ENCODE measurements around the gene A3GALT2. TPM values are rescaled to one million over a fixed set of nuclear protein-coding genes. Genes with fewer than 3 reads are reported as not detected.
A peak's percentile ranks its signal among the peaks of the same experiment; 100 is the strongest.

A3GALT2 gene
- total RNA-seq, 1 donor from 2014 or later, result not detected

DNA sequence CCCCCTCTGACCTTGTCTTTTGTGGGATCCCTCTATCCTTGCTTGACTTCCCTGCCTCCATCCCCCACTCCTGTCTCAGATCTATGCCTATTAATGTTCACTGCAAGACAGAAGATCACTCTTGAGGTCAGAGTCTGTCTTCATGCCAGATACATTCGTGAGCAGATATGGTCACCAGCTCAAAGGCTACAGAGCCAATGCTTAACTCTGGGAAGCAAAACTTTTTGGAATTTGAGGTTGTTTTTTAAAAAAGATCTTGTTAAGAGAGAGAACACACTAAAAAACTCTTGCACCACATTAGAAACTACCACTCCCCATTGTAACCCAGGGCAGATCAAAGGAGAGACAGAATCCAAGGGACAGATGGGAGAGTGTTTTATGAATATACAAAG is 17.1 kb upstream of the A3GALT2 start:
- intact Hi-C loops (cut with DNase I), result no loop called here
- DNase-seq (ENCODE audit: low spot score) (no peak), ATAC-seq (peak; percentile 48)

DNA sequence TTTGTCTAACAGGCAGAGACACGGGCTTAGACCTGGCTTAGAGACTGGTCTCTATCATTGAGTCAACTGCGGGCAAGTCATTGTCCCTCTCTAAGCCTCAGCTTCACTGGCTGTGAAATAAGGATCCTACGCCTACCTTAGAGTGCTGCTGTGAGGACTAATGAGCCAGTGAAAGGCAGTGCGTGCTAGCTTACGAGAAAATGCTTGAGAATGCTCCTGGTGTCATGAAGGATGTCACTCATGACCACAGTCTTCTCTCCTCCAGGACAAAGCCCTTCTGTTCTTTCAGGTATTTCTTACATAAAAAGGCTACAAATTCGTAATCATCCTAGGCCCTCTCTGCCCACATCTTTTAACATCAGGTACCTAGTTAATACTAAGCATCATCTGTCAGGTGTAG is 16.5 kb upstream of the A3GALT2 start:
- intact Hi-C loops (cut with DNase I), result no loop called here
- ATAC-seq (no peak), DNase-seq (ENCODE audit: low spot score) (no peak)

DNA sequence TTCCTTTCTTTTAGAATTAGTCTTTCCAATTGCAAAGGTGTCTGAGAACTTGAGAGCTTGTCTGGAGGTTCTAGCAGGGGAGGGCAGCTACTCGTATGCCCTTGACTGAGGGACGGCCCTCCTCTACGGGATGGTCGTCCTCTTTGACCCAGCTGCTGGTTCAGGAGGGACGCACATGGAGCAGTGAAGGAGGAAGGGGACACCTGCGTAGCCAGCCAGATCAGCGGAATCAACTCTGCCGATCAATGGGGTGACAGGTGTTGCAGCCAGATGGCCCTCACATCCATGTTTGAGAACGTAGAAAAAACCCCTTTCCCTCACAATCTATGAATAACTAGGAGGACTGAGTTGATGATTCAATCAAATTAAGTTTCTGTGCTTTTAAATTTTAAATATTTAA is 15.7 kb upstream of the A3GALT2 start:
- DNase-seq (ENCODE audit: low spot score), result no peak
- ATAC-seq, result no peak
- intact Hi-C loops (cut with DNase I), result no loop called here

DNA sequence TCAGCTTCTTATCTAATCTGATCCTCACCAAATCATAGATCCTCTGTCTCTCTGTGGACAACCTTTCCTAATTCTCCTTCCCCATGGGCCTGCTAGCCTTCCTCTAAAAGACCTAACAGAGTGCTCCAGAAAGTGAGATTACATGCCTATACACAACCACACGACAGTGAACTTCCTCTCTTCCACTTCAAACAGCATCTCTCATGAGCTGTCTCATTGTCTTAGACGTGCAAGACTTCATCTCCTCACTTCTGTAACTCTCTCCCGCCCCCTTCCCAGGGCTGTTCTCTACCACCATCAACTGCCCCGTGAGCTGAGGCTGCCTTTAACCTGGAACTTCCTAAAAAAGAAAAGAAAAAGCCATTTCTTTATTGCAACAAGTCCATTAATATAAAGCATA is 14.1 kb upstream of the A3GALT2 start:
- no peak for DNase-seq (ENCODE audit: low spot score)
- intact Hi-C loops (cut with DNase I), result no loop called here
- no peak for ATAC-seq

DNA sequence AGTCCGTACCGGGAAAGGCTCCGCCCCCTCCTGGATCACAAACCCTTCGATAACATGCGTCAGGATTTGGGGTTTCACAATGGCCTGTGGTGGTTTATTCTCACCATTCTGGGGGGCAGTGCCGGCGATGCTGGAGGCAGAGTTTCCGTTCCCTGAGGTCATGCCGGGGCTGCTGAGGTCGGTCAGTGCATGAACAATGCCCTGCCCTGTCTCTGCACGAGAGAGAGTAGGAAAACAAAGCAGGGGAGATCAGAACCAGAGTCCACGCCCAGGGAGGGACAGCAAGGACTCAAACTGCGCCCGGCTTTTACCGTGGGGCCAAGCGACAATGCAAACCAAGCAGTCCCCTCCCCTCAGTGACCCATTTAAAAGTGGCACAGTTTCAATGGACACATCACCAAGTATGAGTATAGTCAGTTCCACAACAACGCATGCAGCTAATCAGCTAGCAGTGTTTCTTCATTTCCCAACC is 13.2 kb upstream of the A3GALT2 start:
- intact Hi-C loops (cut with DNase I), result no loop called here
- peak; percentile 46 for ATAC-seq
- no peak for DNase-seq (ENCODE audit: low spot score)

DNA sequence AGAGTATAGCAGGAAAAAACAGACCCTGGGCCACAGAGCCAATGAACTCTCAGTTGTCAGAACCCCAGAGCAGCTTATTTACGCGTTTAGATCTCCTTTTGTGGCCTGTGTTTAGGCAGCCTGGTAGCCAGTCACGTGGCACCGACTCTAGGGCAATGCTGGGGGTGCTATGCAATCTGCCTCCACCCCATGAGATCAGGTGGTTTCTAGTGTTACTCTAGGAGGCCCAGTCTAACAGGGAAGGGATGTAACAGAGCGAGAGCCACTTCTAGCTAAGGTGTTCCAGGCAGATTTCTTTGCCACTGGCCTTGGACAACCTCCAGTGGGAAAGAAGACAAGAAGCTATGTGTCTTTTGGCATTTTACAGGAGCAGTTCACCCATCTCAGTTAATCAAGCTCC is 12.0 kb upstream of the A3GALT2 start:
- peak; percentile 51 for DNase-seq (ENCODE audit: low spot score)
- intact Hi-C loops (cut with DNase I), result no loop called here
- no peak for ATAC-seq

DNA sequence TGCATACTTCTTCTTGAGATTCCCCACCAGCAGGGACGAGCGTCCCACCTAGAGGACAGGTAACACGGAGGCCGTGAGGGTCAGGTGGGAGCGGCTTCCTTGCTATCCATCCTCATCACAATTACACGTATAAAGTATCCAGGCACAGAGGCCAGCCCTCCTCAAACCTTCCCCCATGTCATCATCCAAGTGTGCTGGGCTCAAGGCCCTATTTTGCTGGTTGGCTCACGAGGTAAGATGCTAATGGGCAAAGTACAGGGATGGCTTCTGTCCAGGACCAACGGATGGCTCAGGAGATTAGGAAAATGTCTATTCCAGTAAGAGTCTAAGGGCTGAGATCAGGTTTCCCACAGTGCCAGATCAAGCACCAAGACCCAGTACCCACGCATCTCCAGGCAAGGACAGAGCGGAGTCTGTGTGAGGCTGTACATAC is 11.5 kb upstream of the A3GALT2 start:
- ATAC-seq, result peak; percentile 3
- DNase-seq (ENCODE audit: low spot score), result peak; percentile 55
- intact Hi-C loops (cut with DNase I), result no loop called here

DNA sequence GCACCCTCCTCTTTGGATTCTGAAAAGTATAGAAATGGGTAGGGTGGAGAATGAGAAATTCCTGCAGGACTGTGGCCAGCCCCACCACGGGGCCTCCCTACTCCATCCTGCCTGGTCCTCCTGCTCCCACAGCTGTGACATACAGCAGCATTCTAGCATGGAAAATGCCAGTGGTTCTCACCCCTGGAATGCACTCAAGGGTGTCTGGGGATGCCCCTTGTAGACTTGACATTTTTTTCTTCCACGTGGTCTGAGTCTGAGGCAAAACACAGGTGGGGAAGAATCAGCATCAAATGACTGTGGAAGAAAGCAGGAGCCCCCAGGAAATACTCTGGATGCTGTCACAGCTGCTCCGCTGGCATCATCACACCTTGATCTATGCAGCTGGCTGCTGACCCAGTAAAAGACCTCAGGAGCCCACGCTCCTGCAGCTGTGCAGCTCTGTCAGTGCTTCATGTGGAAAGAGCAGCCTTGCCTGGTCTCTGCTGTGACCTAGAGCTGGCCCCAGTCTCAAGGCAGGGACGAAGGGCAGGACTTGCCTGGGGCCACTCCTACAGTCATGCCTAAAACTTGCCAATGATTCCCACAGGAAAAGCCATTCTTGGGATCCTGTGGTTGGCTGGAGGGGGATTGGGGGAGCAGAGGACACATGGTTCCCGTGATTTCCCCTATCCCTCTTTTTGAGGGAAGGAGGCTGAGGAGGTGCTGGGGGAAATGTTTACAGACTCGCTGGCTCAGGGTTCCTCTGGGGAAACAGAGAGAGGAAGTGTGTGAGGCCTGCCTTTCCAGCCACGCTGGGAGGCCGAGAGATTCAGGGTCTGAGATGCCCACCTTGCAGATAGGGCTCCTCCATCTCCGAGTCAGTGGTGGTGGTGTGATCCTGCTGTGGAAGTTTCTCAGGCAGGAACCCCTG is 10.8 kb upstream of the A3GALT2 start:
- DNase-seq (ENCODE audit: low spot score) (peak; percentile 48), ATAC-seq (peak; percentile 51)
- intact Hi-C loops (cut with DNase I), result no loop called here

DNA sequence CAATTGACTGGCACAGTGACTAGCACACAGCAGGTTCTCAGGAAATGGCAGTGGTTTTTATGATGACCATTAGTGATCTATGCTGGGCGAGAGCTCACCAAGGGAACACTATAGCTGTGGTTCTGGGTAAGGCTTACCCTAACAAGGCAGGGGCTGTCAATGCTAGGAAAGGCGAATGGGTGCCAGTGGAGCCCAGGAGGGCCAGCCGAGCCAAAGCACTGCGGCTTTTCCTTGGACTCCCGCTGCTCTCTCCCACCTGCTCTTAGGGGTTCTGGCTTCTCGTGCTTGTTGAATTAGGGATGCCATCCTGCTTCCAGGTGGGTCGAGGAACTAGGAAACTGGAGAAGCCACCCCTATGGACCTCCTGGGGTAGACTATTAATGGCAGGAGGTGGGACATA is 10.0 kb upstream of the A3GALT2 start:
- DNase-seq (ENCODE audit: low spot score) (peak; percentile 13), ATAC-seq (no peak)
- intact Hi-C loops (cut with DNase I), result no loop called here

DNA sequence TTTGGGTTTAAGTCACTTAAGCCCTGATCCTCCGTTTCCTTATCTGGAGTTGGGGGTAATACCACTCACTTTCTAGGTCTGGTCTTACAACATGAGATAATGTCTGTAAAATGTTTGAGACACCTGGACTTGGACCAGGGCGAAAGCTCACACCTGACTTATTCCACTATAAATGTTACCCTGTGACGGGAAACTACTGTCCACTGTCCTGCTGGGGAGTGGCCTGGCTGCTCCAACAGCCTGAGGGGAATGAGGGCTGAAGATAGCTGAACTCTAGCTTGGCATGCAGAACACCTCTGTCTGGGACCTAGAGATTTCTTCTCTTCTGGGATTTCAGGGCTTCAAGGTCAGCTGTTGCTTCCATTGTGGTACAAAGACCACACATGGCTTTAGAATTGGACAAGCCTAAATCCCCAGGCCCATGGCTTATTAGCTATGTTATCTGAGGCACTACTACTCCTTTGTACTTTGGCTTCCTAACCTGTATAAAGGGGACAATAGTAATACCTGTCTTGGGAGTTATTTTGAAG is 9.5 kb upstream of the A3GALT2 start:
- intact Hi-C loops (cut with DNase I), result no loop called here
- DNase-seq (ENCODE audit: low spot score) (no peak), ATAC-seq (no peak)

DNA sequence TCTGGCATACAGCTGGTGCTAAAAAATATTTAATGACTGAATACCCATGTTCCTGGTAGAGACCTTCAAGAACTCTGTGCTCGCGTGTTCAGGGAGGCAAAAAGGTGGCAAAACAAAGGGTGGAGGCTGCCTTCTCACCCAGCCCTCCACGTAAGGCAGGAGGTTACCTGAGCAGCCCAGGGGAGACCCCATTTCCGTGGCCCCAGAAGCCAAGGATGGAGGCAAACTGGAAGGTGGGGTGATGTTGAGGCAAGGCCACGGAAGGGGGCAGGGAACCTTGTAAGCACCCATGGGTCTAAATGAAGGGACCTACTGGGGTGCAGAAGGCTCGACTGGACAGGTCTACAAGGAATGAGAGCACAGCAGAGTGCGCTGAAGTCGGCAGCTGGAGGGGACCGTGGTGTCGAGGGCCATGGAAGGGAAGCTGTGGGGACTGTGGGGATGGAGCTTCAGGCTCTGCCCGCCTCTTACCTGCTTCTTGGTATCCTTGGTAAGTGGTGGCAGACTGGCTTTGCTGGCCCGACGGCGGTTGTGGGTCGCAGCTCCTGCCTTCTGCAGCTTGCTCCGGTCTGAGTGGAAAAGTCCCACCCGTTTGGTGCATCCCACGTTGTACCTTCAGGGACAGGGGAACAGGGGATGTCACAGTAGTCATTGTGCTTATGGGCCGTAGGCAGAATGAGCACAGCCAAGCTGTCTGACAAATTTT is 8.9 kb upstream of the A3GALT2 start:
- intact Hi-C loops (cut with DNase I), result no loop called here
- ATAC-seq (no peak), DNase-seq (ENCODE audit: low spot score) (peak; percentile 52)

DNA sequence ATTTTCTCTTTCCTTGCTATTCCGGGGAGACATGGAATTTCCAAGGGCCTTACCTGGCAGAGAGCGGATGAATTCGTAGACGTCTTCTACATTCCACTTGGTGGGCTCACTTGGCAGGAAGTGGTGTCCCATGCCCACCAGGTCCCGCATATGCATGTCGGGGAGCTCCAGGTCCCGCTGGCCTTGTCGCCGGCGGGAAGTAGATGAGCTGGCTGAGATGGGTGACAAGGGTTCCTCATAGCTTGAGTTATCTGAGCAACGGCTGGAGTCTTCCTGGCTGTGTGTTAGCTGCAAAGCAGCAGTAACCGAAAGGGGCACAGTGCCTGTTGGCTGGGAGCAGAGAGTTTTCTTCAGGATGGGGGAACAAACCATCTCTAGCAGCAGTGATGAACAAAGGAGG is 7.9 kb upstream of the A3GALT2 start:
- intact Hi-C loops (cut with DNase I), result no loop called here
- DNase-seq (ENCODE audit: low spot score) (peak; percentile 47), ATAC-seq (no peak)

DNA sequence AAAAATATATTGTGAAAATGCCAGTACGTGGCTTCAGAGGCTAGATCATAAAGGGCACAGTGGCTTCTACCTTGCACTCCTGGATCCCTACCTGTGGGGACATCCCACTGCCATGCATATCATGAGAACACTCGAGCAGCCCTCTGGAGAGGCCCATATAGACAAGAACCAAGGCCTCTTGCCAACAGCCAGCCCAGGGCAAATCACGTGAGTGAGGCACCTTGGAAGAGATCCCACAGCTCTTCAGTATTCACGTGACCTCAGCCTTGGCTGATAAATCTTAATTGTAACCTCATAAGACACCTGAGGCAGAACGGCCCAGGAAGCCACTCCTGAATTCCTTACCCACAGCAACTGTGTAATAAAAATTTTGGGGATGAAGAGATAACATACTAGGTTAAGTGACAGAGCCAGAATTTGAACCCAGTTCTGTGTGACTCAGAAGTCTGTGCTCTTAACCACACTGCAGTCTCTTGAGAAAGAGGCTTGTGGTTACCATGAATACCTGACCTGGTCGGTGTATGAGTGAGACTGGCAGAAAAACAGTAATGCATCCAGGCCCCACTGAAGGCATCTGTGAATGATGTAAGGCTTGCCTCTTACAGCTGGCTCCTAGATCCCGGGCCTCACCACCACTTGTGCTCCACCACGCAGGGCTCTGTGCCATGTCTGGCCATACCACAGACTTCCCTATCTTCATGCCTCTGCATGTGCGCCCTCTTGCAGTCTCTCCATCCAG is 6.9 kb upstream of the A3GALT2 start:
- ATAC-seq (peak; percentile 36), DNase-seq (ENCODE audit: low spot score) (no peak)
- intact Hi-C loops (cut with DNase I), result no loop called here

DNA sequence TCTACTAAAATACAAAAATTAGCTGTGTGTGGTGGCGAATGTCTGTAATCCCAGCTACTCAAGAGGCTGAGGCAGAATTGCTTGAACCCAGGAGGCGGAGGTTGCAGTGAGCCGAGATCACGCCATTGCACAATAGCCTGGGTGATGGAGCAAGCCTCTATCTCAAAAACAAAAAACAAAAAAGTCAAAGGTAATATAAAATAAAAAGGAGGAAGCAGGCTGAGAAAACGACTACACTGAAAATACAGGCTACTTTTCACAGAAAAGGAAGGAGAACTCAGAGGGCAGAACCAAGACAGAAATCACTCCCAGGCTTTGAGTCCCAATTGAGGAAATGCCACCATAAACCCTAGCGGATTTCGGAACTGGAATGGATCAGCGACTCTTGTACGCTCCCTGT is 5.9 kb upstream of the A3GALT2 start:
- intact Hi-C loops (cut with DNase I), result no loop called here
- DNase-seq (ENCODE audit: low spot score), result no peak
- no peak for ATAC-seq

DNA sequence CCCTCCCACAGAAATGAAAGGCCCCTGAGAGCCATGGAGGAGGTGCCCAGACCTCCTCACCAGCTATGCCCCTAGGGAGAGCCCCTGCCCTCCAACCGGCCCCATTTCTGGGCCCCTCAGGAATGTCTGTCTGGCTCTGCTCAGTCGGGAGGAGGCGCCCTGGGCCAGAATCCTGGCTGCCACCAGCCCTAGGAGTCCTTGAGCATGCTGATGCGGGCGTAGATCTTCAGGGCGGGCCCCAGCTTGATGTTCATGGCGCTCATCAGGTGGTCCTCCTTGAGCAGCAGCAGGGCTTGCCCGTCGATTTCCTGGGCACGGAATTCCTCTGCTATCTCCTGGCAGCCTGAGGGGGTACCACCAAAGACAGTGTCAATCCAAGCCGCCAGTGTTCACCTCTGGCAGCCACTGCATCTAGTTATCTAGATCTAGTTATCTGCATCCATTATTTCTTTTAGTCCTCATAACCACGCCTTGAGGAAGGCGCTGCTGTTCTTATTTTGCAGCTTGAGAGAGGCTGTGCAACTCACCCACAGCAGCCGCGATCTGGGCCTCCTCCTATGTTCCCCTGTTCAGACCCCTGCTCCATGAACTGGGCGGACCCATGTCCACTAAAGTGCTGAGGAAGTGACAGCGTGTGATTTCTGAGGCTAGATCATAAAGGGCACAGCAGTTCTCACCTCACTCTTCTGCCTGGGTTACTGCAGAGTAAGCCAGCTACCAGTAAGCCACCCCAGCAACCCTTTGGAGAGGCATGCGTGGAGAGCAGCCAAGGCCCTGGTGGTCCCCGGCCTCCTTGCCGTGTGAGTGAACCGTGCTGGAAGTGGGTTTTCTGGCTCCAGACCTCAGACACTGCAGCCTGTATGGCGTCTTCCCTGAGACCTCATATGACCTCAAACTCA is 4.0 kb upstream of the A3GALT2 start:
- intact Hi-C loops (cut with DNase I), result no loop called here
- no peak for DNase-seq (ENCODE audit: low spot score)
- ATAC-seq, result no peak

DNA sequence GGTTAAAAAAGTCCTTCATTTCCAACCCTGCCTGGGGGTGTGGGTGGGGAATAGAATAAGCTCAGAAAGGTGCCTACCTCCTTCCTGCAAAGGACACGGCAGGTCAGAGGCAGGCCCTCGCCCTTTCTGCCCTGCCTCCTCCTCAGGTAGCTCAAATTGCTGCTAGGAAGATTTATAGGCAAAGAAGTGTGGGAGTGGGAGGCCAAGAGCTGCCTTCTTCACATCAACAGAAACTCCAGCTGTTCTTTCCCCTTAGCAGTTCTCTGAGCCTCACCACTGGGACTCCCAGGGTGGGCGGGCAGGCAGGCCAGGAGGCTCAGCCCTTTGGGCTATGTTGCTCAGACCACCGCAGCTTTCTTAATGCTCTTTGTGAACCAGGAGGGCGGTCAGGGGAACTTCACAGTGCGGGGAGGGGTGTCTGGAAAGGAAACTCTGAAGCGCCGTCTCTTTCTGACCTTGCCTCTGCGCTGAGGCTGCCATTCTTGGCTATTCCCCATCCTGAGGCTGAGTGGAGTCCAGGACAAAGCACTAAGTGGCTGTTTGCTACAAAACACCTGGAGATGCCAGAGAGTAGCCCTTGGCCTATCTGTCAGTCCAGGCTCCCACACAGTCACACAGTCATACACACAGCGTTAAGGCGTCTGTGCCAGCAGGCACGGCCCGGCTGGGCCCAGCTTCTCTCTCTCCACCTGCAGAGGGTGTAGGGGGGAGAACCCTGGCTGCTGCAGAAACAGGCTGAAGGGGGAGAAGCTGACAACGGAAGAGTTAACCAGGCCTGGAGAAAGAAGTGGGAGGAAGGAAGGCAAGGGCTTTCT is 3.0 kb upstream of the A3GALT2 start:
- ATAC-seq, result no peak
- intact Hi-C loops (cut with DNase I), result no loop called here
- no peak for DNase-seq (ENCODE audit: low spot score)

DNA sequence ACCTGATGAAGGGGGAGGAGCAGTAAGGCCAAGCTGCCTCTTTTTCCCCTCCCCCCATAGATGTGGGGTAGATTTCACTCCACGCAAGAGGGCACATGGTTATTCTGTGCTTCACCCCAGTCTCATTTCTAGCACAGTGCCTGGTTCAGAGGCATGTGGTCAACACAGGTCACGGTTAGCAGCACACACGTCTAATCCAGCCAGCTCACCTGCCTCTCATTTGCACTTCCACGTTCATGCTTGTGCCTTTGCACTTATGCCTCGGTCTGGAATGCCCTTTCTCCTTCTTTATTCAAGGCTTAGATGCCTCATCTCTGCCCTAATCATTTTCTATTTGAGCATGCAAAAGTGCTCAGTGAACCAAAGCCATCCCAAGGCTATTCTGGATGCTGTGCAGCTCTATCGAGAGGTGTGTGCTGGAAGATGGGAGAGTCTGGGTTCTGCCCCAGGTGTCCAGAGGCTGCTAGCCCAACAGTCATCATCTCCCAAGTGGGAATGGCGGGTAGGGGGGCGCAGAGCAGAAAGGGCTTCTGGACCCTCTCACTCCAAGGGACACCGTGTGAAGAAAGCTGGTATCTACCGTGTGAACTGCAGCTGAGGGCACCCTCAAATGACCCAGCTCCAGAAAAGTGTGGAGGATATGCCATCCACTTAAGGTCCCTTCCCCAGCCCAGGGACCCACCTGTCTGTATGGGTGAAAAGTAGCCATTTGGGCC is 2.1 kb upstream of the A3GALT2 start:
- ATAC-seq (no peak), DNase-seq (ENCODE audit: low spot score) (no peak)
- intact Hi-C loops (cut with DNase I), result no loop called here

Data from sciatic nerve (tissue), 2 donors.